ENCODE data around the gene GNPDA1. TPM values are rescaled to one million over a fixed set of nuclear protein-coding genes. Genes with fewer than 3 reads are reported as not detected.

Gene GNPDA1
- total and polyA plus RNA-seq, 10 of the 15 experiments (the other 5 are each of a cell fraction or from before 2014, with no cell fraction given) = 1.0 to 11.9 (median 3.9) TPM

DNA sequence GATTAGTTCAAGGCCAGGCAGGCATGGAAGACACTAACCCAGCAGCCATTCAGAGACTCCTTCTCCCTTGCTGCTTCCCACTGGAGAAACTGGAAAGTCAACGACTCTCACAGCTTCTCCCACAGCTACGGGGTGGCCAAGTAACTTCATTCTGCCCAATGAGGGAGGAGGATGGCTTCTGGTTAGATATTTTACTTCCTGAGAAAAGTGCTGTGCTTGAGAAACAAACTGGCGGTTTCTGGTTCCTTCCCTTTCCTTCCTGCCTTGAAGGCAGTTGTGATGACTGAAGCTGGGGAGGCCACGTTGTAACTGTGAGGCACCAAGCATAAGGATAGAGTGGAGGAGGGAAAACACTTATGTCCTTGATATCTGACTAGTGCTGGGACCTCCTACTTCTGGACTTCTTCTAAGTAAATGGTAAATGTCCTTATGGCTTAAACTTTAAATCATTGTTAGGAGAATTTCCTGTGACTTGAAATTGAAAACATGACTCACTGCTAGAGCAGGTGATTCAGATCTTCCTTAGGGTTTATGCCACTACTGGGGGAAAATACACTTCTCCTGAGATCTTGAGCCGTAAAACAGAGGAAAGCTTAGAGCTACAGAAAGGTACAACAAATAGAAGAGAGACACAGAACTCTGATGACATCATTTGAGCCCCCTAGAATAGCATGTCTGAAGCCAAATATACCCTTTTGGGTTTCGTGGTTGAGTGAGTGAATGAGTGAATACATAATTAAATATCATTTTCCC lies 3.1 kb upstream of the GNPDA1 start (continued):
- TF ChIP-seq CEBPB (IDR thresholded peaks at IDR 0.05; ENCODE audit: borderline replicate concordance in 1 of 2, low read depth in 2 of 2, low read length in 2 of 2) (0 out of 4 replicates have a peak, but pooled peaks of 1 of the 2 experiments have one; percentile 11), RUNX3 (IDR thresholded peaks at IDR 0.05; ENCODE audit: low read length) (peak; percentile 79), POU2F2 (IDR thresholded peaks at IDR 0.05; ENCODE audit: borderline replicate concordance, low read depth, low read length) (no peak), RB1 (IDR thresholded peaks at IDR 0.05; ENCODE audit: borderline replicate concordance) (no peak), MYC (IDR thresholded peaks at IDR 0.05; ENCODE audit: insufficient read depth, insufficient read length, insufficient replicate concordance, low read length, severe bottlenecking) (no peak), NFIC (IDR thresholded peaks at IDR 0.05; ENCODE audit: low read depth, low read length) (peak; percentile 61; the same call in 1 of the 2 replicates), NR2C1 (IDR thresholded peaks at IDR 0.05) (no peak), SPI1 (IDR thresholded peaks at IDR 0.05; ENCODE audit: borderline replicate concordance, insufficient read depth, low read depth, low read length) (no peak), CBFB (IDR thresholded peaks at IDR 0.05; ENCODE audit: low read depth) (no peak), SREBF1 (IDR thresholded peaks at IDR 0.05; ENCODE audit: low read length) (no peak), POLR2AphosphoS2 (IDR thresholded peaks at IDR 0.05; ENCODE audit: low read depth, low read length) (no peak), EED (IDR thresholded peaks at IDR 0.05; ENCODE audit: low read depth) (0 out of 2 replicates have a peak, but pooled peaks have one; percentile 2), KLF5 (IDR thresholded peaks at IDR 0.05; ENCODE audit: partially characterized antibody) (no peak), EGR1 (IDR thresholded peaks at IDR 0.05; ENCODE audit: borderline replicate concordance in 1 of 2, low read depth in 2 of 2, low read length in 2 of 2) (no peak), WRNIP1 (IDR thresholded peaks at IDR 0.05; ENCODE audit: borderline replicate concordance, low read depth, low read length) (no peak), JUNB (IDR thresholded peaks at IDR 0.05) (peak; percentile 41; the same call in 1 of the 2 replicates), RAD51 (IDR thresholded peaks at IDR 0.05) (no peak), SIX5 (IDR thresholded peaks at IDR 0.05; ENCODE audit: low read depth, low read length, severe bottlenecking) (no peak), TCF3 (IDR thresholded peaks at IDR 0.05; ENCODE audit: borderline replicate concordance, insufficient read depth, low read depth, low read length) (no peak), NFYB (IDR thresholded peaks at IDR 0.05; ENCODE audit: insufficient read depth, low read depth, low read length) (no peak), CREM (IDR thresholded peaks at IDR 0.05; ENCODE audit: low read depth) (no peak)
- TF ChIP-seq, protein P1, sequence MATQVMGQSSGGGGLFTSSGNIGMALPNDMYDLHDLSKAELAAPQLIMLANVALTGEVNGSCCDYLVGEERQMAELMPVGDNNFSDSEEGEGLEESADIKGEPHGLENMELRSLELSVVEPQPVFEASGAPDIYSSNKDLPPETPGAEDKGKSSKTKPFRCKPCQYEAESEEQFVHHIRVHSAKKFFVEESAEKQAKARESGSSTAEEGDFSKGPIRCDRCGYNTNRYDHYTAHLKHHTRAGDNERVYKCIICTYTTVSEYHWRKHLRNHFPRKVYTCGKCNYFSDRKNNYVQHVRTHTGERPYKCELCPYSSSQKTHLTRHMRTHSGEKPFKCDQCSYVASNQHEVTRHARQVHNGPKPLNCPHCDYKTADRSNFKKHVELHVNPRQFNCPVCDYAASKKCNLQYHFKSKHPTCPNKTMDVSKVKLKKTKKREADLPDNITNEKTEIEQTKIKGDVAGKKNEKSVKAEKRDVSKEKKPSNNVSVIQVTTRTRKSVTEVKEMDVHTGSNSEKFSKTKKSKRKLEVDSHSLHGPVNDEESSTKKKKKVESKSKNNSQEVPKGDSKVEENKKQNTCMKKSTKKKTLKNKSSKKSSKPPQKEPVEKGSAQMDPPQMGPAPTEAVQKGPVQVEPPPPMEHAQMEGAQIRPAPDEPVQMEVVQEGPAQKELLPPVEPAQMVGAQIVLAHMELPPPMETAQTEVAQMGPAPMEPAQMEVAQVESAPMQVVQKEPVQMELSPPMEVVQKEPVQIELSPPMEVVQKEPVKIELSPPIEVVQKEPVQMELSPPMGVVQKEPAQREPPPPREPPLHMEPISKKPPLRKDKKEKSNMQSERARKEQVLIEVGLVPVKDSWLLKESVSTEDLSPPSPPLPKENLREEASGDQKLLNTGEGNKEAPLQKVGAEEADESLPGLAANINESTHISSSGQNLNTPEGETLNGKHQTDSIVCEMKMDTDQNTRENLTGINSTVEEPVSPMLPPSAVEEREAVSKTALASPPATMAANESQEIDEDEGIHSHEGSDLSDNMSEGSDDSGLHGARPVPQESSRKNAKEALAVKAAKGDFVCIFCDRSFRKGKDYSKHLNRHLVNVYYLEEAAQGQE (IDR thresholded peaks at IDR 0.05; ENCODE audit: low read depth, low read length) = no peak
- TF ChIP-seq, protein P2, sequence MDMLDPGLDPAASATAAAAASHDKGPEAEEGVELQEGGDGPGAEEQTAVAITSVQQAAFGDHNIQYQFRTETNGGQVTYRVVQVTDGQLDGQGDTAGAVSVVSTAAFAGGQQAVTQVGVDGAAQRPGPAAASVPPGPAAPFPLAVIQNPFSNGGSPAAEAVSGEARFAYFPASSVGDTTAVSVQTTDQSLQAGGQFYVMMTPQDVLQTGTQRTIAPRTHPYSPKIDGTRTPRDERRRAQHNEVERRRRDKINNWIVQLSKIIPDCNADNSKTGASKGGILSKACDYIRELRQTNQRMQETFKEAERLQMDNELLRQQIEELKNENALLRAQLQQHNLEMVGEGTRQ (IDR thresholded peaks at IDR 0.05; ENCODE audit: borderline replicate concordance, low read depth, low read length) = no peak
- TF ChIP-seq, protein P3, sequence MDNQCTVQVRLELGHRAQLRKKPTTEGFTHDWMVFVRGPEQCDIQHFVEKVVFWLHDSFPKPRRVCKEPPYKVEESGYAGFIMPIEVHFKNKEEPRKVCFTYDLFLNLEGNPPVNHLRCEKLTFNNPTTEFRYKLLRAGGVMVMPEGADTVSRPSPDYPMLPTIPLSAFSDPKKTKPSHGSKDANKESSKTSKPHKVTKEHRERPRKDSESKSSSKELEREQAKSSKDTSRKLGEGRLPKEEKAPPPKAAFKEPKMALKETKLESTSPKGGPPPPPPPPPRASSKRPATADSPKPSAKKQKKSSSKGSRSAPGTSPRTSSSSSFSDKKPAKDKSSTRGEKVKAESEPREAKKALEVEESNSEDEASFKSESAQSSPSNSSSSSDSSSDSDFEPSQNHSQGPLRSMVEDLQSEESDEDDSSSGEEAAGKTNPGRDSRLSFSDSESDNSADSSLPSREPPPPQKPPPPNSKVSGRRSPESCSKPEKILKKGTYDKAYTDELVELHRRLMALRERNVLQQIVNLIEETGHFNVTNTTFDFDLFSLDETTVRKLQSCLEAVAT (IDR thresholded peaks at IDR 0.05) = no peak

Measured in GM12878 (cell line).